ENCODE measurements around the gene GFER.

GFER gene

DNA sequence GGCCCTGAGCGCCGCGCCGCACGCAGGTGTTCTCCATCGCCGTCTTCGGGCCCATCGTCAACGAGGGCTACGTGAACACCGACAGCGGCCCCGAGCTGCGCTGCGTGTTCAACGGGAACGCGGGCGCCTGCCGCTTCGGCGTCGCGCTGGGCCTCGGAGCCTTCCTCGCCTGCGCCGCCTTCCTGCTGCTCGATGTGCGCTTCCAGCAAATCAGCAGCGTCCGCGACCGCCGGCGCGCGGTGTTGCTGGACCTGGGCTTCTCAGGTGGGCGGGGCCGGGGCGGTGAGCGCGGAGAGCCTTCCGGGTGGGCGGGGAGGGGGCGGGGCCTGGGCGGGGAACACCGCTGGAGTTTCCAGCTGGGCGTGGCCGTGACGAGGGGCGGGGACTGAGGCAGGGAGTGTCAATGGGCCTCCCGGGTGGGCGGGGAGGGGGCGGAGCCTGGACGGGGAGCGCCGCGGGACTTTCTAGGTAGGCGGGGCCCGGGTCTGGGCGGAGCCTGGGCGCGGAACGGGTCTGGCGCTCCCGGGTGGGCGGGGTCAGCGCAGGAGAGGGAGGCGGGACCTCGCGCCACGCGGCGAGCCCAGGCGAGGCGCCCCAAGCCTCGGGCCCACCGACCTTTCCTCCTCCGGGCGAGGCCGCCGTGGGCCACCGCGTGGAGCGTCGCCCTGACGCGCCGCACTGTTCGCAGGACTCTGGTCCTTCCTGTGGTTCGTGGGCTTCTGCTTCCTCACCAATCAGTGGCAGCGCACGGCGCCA, 8.1 kb downstream of the GFER start:
- peak; percentile 75 for DNase-seq

GRCh38 chr16:1992704-1993317, 8.8 kb downstream of the GFER start:
- DNase-seq: no peak

DNA sequence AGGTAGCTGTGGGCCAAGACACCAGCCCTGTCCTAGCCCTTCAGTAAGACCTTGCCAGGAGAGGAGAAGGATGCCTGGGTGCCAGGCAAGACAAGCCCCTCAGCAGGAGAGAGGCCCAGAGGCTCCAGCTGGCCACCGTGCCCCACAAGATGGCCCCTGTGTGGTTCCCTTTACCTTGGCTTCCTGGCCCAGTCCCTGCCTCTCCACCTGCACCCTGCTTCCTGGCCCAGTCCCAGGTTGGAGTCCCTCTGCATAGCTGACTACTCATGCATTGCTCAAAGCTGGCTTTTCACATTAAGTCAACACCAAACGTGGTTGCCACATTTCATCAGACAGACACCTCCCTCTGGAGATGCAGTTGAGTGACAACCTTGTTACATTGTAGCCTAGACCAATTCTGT, 9.7 kb downstream of the GFER start:
- peak; percentile 58 for DNase-seq

DNA sequence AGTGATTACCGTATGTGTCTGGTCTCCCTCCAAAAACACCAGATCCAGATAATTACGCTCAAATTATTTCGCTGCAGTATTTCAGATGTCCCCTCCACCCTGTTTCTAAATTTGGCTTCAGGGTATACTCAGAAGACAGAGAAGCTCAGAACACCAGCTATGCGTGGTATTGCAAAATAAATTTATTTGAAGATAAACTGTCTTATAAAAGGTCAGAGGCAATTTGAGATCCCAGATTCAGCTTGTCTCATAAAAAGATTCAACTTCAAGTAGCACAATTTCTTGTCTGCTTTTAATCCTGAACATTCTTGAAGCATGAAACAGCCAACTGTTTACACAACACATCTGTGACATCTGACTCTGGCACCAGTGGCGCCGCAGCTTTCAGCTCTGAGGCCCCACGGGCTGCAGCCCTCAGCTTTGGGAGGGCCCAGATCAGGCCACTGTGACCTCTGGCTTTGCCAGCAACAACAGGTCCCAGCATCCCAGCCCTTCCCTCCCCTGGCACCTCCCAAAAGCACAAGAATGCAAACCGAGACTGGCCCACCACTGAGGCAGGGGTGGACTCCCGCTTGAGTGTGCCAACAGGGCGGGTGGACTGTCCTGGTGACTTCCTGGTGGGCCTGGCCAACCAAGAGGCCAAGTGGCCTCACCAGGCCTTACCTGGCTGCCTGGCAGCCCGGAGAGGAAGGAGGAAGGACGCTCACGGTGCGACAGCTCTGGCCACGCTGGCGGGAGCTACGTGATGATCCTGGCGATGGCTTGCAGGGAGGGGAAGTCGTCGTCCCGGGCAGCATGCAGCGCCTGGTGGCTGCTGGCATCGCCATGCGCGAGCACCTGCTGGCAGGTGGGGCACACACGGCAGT, 13.7 kb downstream of the GFER start:
- DNase-seq: no peak

DNA sequence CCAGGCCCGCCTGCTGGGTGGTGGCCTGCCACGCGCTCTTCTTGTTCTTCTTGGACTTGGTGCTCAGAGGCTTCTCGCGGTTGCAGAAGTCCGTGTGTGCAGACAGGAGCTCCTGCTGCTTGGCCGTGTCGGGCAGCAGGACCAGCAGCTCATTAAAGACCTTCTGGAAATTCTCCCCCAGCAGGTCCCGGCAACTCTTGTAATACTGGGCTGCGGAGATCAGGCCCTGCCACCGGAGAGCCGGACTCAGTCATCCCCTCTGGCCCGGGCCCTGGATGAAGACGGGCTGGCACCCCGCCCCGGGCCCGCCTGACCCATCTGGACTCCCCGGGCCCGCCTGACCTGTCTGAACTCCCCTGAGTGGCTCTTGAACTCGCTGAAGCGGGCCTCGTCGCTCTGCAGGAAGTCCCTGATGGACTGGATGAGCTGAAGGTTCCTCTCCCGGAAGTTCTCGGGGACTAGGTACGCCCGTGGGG, 14.4 kb downstream of the GFER start:
- no peak for DNase-seq

DNA sequence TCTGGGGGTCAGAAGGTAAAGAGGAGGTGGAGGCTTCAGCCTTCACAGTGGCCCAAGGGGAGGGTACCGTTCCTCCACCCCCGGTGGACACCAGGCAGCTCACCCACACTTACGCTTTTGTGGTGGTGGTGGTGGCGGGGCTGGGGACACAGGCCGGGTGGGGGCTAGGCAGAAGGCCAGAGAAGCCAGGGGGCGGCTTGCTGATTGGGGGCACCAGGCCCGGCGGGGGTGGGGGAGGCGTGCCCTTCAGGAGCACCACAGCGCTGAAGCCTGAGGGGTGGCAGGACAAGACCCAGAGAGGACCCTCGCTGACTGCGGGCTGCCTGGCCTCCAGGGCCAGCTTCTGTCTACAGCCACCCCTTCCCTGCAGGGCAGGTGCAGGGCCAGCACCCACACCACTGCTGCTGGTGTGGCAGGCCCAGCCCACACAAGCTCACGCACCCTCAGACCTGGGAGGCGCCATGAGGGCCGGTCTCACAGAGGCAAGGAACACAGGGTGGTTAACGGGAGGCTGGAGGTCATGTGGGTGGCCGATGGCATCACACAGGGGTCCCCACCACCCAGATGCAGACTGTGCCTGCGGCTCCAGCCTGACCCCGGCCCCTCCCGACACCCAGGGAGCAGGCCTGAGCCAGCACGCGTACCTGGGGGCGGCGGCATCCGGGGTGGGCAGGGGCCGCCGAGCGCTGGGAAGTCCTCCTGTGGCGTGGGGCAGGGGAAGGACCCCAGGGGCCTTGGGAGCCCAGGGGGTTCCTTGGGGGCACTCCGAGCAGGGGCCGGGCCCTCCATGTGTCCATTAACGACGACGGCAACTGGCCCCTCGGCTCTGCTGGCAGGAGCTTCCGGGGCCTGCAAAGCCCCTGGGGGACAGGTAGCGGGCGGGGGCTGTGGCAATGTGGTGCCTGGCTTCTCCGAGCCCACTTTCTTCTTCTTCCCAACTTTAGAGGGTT, 15.1 kb downstream of the GFER start:
- DNase-seq: no peak

- no peak for DNase-seq
Observed at GRCh38 chr16:1999866-2000514, 16.0 kb downstream of the GFER start.

DNA sequence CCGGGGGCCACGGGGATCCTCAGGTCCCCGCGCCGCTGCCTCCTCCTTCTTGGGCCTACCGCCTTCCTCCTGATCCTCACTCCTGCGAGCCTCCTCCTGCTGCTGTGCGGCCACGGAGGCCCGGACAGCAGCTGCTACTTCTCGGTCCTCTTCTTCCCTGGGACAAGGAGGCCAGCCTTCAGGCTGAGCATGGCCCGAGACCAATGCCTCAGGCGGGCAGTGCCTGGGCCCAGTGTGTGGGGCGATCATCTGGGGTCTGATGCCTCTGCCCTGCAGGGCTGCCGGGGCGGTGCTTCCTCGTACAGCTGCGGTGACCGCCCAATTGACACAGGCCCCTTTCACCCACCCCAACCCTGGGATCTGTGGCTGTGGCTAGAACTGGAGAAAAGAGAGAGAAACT, 17.0 kb downstream of the GFER start:
- no peak for DNase-seq

DNA sequence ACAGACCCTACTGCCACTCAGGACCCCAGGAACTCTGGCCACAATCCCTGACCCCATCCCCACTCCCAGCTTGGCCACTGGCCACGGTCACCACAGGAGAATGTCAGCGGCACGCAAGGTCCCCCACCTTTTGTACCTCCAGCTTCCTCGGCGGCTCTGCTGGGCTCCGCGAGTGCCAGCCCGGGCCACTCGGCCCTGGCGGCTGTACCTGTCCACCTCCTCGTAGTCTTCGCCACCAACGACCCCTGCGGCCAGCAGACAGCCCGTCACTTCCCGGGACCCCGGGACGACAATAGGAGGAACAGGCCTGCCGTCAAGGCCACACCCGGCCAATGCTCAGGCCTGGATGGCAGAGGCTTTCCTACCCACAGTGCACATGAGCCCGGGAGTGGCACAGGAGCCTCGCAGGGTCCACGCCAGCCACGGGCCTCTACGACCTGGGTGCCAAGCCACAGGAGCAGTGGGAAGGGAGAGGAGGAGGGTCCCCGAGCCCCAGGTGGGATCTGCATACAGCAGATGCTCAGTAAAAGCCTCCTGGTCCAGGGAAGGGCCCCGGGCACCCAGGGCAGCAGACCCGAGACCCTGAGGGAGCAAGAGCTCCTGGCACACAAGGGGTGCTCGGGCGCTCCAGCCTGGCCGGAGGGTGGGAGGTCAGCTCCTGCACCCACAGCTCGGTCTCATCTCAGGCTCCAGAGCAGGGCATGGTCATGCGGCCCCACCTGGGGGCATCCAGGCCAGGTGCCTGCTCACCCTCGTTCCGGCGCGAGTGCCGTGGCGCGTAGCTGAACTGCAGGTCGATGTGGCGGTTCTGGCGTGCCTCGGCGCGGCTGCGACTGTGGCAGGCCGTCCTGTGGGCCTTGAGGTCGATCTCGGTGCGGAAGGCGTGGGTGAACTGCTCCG, 17.7 kb downstream of the GFER start:
- DNase-seq: no peak

- DNase-seq: no peak
Observed at GRCh38 chr16:2002406-2003230, 18.6 kb downstream of the GFER start.

- DNase-seq: no peak
Observed at GRCh38 chr16:2003231-2003826, 19.3 kb downstream of the GFER start.

GRCh38 chr16:2003827-2004641, 20.0 kb downstream of the GFER start:
- DNase-seq: peak; percentile 49

GRCh38 chr16:2004795-2005517, 21.0 kb downstream of the GFER start:
- no peak for DNase-seq

GRCh38 chr16:2005646-2006045, 21.7 kb downstream of the GFER start:
- no peak for DNase-seq

- no peak for DNase-seq
Observed at GRCh38 chr16:2006317-2006716, 22.3 kb downstream of the GFER start.

GRCh38 chr16:2007081-2007836, 23.3 kb downstream of the GFER start:
- DNase-seq: no peak

DNA sequence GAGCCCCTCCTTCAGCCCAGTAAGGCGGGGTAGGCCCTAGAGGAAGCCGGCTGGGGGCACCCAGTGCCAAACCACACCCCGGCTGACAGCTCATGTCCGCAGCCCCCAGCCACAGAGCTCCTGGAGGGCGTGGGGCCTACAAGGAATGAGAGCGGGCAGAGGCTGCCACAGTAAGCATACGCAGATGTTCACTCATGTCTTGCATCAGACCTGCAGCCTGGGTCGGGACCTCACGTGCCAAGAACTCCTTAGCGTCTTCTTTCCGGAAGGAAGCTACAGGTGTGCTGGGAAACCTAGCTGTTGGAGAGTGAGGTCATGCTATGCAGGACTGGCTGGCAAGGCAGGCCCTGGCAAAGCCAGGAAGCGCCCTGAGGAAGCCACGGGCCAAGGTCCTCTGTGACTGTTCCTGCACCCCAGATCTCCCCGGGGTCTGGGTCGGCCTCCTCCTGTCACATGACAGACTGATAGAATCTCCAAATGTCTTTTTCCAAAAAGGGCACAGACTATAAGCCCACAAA, 24.1 kb downstream of the GFER start:
- DNase-seq: no peak

Measured in kidney glomerular epithelial cell (primary cell).